ENCODE results near the gene CCDC158.
"Not testable (repeated sequence)": the region's sequence is repeated elsewhere in the genome, so short reads cannot be mapped to it uniquely, and the experiment has no call there.

The CCDC158 gene

DNA sequence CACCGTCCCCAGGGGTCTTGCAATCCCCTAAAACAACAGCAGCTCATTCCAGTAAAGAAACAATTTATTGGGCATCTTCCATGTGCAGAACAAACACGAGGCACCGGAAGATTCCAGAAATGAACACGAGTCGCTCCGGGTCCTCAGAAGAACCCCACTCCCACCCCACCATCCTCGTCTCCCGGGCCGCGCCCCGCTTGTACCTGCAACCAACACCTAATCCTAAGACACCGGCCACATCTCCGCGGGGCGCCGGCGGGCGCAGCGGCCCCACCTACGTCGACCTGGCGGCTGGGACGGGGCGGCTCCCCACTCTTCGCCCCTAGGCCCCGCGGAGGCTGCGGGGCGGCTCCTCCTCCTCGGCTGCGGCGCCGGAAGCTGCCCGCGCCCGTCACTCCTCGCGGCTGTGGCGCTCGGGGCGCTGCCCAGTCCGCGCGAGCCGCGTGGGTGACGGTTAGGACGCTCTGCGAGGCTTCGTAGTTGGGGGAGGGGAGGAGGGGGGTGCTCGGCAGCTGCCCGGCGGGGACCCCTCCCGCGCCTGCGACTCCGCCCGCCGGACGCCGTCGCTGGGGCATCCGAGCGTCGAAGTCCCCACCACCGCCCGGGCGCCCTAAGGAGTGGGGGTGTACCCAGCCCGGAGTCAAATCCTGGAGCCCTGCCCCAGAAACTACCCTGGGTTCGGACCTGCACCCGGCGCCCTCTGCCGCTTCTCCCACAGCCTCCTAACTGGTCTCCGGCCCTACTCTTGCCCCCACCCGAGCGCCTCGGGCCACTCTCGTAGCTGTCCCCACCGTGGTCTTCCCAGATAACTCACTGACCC, at the start of gene CCDC158:
TSS of gene CCDC158 (minus strand) at position 380 of the 820 bp plus-strand sequence. CDS start 17,934 bp downstream, outside the sequence.
- no peak for DNase-seq (ENCODE audit: low read depth in 2 of 2, low spot score in 1 of 2)

DNA sequence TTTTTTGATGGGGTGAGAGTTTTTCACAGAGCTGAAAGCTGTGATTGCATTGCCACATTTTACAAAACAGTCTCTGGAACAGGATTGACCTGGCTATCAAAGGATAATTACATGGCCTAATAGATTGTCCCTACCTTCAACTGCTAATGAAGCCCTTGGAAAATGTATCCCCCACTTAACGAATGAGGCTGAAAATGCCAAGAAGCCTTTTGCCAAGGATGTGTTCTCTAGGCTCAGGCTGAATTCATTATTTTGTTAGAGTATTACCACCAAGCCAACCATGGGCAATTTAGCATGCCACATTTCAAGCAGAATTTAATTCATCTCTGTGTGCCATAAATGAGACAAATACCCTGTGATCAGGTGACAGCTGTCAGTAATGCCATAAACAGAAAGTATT, 49.6 kb upstream of the CCDC158 start:
- no peak for DNase-seq (ENCODE audit: low read depth in 2 of 2, low spot score in 1 of 2)

DNA sequence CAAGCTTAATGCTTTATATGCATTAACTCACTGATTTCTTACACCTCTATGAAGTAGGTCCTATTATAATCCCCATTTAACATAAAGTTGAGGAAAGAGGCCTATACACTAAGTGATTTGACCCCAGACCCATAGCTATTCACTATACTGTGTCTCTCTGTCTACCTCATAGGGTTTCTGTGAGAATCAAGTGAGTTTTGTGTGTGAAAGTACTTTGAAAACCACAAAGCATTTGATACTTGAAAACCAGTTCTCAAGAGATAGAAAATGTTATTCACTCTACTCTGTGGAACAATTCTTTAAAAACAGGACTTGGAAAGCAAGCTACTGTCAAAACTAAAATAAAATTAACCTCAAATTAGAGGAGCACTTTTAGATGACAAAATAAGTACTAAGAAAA, 49.1 kb upstream of the CCDC158 start:
- no peak for DNase-seq (ENCODE audit: low read depth in 2 of 2, low spot score in 1 of 2)

DNA sequence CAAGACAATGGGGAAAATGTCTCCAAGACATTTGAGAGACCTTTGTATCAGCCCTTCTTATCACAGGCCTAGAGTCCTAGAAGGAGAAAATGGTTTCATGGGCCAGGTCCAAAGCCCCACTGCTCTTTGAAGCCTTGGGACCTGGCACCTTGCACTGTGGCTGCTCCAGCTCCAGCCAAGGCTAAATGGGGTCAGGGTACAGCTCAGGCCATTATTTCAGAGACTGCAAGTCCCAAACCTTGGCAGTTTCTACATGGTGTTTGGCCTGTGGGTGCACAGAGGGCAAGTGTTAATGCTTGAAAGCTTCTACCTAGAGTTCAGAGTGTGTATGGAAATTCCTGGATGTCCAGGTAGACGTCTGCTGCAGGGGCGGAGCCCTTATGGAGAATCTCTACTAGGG, 42.6 kb upstream of the CCDC158 start:
- no peak for DNase-seq (ENCODE audit: low read depth in 2 of 2, low spot score in 1 of 2)

DNA sequence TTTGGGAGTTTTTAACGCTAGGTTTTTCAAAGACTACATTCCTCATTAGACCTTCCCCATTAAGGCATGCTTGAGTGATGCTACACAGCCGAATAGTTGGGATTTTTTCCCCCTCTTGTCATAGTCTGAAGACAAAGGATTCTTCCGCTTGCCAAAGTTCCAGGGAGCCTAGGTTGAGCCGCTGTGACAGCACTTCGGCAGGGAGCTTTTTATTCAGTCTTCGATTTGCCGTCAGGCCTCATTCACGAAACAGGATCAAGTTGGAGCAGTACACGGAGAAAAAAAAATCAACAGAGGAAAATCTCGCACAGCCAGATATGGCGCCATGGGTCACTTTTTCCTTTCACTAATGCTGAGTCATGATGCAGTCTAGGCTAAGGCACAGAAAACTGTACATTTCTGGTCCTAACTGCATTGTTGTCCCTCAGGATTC, 38.4 kb upstream of the CCDC158 start:
- DNase-seq (ENCODE audit: low read depth in 2 of 2, low spot score in 1 of 2): no peak

GRCh38 chr4:76458825-76459224, 37.9 kb upstream of the CCDC158 start:
- DNase-seq (ENCODE audit: low read depth in 2 of 2, low spot score in 1 of 2): no peak

- DNase-seq (ENCODE audit: low read depth in 2 of 2, low spot score in 1 of 2): no peak
These were observed 37.4 kb upstream of the CCDC158 start for GRCh38 chr4:76458297-76458696.

- DNase-seq (ENCODE audit: low read depth in 2 of 2, low spot score in 1 of 2): no peak
These were observed 36.9 kb upstream of the CCDC158 start for GRCh38 chr4:76457885-76458284.

- not testable (repeated sequence) for DNase-seq (ENCODE audit: low read depth in 2 of 2, low spot score in 1 of 2)
These were observed 33.1 kb upstream of the CCDC158 start for GRCh38 chr4:76454073-76454472.

DNA sequence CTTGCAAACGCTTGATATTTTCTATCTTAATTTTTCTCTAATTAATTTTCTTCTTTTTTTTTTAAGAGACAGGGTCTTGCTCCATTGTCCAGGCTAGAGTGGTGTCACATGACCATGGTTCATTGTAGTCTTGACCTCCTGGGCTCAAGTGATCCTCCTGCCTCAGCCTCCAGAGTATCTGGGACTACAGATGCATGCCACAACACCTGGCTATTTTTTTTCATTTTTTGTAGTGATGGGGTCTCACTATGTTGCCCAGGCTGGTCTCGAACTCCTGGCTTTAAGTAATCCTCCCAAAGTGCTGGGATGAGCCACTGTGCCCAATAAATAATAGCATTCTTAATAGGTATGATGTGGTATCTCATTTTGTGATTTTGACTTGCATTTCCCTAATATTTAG, 32.3 kb upstream of the CCDC158 start:
- no peak for DNase-seq (ENCODE audit: low read depth in 2 of 2, low spot score in 1 of 2)

- DNase-seq (ENCODE audit: low read depth in 2 of 2, low spot score in 1 of 2): no peak
These were observed 28.9 kb upstream of the CCDC158 start for GRCh38 chr4:76449833-76450232.

- DNase-seq (ENCODE audit: low read depth in 2 of 2, low spot score in 1 of 2): no peak
These were observed 28.4 kb upstream of the CCDC158 start for GRCh38 chr4:76449362-76449767.

- DNase-seq (ENCODE audit: low read depth in 2 of 2, low spot score in 1 of 2): no peak
These were observed 27.3 kb upstream of the CCDC158 start for GRCh38 chr4:76448211-76448610.

- no peak for DNase-seq (ENCODE audit: low read depth in 2 of 2, low spot score in 1 of 2)
These were observed 26.5 kb upstream of the CCDC158 start for GRCh38 chr4:76447393-76447851.

- DNase-seq (ENCODE audit: low read depth in 2 of 2, low spot score in 1 of 2): no peak
These were observed 25.0 kb upstream of the CCDC158 start for GRCh38 chr4:76445911-76446310.

DNA sequence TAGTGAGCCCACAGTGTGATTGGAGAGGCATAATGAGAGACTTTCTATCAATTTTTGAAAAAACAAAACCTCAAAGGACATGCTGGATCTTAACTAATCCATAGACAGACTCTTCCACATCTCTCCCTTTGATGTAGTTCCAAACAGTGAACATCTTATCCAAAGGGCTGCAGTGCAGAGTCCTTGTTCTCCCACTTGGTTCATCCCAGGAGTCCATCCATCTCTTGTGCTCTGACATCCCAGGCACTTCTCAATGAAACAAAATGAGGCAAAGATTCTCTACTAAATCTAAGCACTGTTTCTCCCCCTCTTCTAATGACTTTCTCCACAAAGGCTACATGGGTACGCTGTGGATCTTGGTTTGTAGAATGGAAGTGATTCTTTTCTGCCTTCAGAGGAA, 22.4 kb upstream of the CCDC158 start:
- DNase-seq (ENCODE audit: low read depth in 2 of 2, low spot score in 1 of 2): no peak

- no peak for DNase-seq (ENCODE audit: low read depth in 2 of 2, low spot score in 1 of 2)
These were observed 21.9 kb upstream of the CCDC158 start for GRCh38 chr4:76442807-76443206.

DNA sequence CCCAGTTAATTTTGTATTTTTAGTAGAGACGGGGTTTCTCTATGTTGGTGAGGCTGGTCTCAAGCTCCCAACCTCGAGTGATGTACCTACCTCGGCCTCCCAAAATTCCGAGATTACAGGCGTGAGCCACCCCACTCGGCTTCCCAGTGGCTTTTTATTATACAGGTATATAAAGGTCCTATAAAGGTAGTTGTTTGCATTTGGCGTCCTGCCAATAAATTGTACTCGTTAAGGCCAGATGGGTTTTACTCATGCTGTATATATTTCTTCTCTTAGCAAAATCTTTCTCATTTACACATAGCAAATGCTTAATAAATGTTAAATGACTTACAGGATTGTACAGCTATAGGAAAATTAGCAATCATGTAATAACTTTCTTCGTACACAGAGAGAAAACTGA, 20.9 kb upstream of the CCDC158 start:
- no peak for DNase-seq (ENCODE audit: low read depth in 2 of 2, low spot score in 1 of 2)

DNA sequence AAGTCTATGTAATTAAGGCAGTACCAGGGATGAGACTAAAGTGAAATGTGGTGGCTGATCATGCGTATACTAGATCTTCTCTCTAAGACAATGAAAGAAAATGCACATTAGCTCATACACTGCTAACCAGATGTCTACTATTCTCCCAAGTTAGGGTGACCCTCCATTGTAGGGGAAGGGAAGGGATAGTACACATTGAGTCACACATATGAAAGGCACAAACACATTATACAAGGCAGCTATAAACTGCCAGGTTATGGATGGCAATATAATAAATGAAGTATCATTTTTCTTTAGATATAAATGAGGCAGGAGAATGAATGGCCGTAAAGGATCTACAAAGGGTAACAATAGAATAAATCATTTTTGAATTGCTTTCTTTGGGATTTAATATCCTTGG, 18.6 kb upstream of the CCDC158 start:
- DNase-seq (ENCODE audit: low read depth in 2 of 2, low spot score in 1 of 2): no peak

DNA sequence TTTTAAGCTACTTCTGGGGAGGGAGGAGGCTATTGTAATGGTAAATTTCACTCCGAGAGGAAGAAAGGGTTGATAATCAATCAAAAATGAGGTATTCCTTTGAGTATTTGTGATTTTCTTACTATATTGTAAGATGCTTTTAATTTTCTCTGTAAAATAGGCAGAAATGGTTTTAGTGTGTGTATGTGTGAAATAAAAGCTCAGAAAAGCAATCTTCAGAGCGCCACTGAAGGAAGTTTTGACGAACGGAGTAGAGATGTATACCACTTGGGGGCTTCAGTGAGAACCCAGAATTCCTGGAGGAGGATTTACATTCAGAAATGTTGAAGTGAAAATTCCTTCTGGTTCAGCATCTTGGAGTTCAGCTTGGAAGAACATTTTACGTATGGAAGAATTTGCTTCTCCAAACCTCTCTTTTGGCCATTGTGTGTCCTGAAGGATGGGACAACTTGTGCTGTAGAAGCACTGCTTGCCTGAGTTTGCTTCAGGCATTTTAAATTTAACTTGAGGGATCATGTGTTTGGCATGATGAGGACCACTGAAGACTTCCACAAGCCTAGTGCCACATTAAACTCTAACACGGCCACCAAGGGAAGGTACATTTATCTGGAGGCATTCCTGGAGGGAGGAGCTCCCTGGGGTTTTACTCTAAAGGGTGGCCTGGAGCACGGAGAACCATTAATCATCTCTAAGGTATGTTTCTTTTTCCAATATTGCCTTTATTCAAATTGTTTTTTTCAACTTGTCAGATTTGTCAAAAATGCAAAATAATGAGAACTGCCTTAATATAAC, 14.8 kb upstream of the CCDC158 start:
- no peak for DNase-seq (ENCODE audit: low read depth in 2 of 2, low spot score in 1 of 2)

- DNase-seq (ENCODE audit: low read depth in 2 of 2, low spot score in 1 of 2): no peak
These were observed 14.1 kb upstream of the CCDC158 start, which contains the start of gene SHROOM3 for GRCh38 chr4:76434901-76435527. Gene SHROOM3, plus strand, starts transcription at chr4:76435229. Its CDS starts 824 bp downstream, at chr4:76436053.
